ENCODE data around the gene NOS3.

DNA sequence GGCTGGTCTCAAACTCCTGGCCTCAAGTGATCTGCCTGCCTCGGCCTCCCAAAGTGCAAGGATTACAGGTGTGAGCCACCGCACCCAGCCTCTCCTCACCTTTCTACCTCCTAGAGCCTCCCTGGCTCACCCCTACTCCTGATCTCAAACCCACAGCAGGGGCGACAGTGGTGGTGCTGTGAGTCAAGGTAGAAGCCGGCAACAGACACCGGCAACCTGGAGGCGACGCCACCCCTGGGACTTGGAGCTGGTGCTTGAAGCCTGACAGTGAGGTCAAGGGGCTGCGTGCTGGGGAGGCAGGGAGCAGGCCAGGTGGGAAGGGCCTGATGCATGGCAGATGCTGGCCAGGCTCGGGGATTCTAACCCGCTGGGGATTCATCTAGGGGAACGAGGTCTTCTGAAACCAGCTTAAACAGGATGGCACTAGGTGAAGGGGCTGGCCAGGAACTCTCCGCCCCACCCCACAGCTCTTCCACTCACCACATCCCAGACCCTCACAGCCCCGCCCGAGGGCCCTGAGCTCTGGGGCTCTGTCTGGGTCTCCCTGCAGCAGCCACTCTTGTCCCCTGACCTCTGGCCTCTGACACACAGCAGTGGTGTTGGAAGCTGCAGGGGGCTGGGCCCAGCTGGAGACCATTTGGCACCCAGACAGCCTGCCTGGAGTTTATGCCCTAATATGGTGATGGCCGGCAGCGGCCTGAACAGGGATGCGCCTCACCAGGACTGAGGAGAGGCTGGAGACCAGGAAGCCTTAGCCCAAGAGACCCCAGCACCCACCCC is 29.1 kb upstream of the NOS3 start:
- TF ChIP-seq, protein P1, sequence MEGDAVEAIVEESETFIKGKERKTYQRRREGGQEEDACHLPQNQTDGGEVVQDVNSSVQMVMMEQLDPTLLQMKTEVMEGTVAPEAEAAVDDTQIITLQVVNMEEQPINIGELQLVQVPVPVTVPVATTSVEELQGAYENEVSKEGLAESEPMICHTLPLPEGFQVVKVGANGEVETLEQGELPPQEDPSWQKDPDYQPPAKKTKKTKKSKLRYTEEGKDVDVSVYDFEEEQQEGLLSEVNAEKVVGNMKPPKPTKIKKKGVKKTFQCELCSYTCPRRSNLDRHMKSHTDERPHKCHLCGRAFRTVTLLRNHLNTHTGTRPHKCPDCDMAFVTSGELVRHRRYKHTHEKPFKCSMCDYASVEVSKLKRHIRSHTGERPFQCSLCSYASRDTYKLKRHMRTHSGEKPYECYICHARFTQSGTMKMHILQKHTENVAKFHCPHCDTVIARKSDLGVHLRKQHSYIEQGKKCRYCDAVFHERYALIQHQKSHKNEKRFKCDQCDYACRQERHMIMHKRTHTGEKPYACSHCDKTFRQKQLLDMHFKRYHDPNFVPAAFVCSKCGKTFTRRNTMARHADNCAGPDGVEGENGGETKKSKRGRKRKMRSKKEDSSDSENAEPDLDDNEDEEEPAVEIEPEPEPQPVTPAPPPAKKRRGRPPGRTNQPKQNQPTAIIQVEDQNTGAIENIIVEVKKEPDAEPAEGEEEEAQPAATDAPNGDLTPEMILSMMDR (IDR thresholded peaks at IDR 0.05; ENCODE audit: low read depth, low read length), result no peak
- no peak for TF ChIP-seq EZH2phosphoT487 (IDR thresholded peaks at IDR 0.05; ENCODE audit: low read depth)

Data from OCI-LY3 (cell line).